GM10266 (cell line): ENCODE results near the gene WDR82.

Experiments
- DNase-seq: peaks from one replicate; pipeline ENCODE4 v3.0.0; 2012; ENCODE audit errors: extremely low spot score
- TF ChIP-seq, protein P1 (sequence below): IDR thresholded peaks from 2 replicates; pipeline ENCODE4 v1.5.1; 2012; ENCODE audit warnings: mild to moderate bottlenecking, low read depth; ENCODE audit not compliant: control insufficient read depth, insufficient read depth; ENCODE audit errors: missing control alignments

WDR82 gene

GRCh38 chr3:52259035-52259434, 19.4 kb downstream of the WDR82 start:
- DNase-seq = no peak

DNA sequence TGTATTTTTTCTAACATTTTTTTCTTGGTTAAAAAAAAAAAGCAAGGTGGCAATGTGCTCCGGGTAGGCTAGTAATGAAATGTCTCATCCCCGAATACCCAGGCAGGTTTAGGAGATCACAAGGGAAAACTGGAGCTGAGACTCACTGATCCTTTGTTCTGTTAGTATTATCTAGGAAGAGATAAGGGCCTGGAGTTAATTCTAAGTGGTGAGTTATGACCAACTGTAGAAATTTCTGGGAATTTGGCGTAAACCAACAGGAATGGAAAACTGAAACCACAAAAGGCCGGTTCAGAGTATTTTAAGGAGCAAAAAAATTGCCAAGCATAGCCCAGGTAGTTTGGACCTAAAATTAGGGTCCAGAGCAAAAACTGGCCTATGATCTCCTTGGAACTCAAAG, 20.5 kb downstream of the WDR82 start:
- TF ChIP-seq, protein P1, sequence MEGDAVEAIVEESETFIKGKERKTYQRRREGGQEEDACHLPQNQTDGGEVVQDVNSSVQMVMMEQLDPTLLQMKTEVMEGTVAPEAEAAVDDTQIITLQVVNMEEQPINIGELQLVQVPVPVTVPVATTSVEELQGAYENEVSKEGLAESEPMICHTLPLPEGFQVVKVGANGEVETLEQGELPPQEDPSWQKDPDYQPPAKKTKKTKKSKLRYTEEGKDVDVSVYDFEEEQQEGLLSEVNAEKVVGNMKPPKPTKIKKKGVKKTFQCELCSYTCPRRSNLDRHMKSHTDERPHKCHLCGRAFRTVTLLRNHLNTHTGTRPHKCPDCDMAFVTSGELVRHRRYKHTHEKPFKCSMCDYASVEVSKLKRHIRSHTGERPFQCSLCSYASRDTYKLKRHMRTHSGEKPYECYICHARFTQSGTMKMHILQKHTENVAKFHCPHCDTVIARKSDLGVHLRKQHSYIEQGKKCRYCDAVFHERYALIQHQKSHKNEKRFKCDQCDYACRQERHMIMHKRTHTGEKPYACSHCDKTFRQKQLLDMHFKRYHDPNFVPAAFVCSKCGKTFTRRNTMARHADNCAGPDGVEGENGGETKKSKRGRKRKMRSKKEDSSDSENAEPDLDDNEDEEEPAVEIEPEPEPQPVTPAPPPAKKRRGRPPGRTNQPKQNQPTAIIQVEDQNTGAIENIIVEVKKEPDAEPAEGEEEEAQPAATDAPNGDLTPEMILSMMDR = no peak
- no peak for DNase-seq

More at GRCh38 chr3:52259035-52259434, 19.4 kb downstream of the WDR82 start:
- TF ChIP-seq, protein P1 = no peak

- DNase-seq = no peak
- TF ChIP-seq, protein P1 = no peak
These were observed 21.8 kb downstream of the WDR82 start for GRCh38 chr3:52256622-52257021.

GRCh38 chr3:52256159-52256558, 22.3 kb downstream of the WDR82 start:
- no peak for DNase-seq
- TF ChIP-seq, protein P1 = no peak

DNA sequence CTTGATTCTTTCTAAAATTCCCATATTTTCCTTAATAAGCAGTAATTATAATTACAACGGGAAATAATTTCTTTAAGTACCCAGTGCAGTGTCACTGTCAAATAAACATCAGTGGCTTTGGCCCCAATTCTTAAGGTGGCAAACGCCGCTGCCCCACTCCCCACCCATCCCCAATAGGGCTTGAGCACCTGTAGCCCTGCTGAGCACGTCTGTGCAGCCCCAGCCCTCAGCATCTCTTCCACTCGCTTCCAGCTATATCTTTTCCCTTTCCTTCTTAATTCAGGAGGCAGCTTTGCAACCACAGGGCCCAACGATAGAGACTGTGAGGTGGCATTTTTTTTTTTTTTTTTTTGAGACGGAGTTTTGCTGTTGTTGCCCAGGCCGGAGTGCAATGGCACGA, 23.8 kb downstream of the WDR82 start:
- no peak for DNase-seq
- TF ChIP-seq, protein P1 = no peak

- peak; percentile 87 for DNase-seq
- TF ChIP-seq, protein P1 = no peak
These were observed 24.8 kb downstream of the WDR82 start for GRCh38 chr3:52253314-52254304.

DNA sequence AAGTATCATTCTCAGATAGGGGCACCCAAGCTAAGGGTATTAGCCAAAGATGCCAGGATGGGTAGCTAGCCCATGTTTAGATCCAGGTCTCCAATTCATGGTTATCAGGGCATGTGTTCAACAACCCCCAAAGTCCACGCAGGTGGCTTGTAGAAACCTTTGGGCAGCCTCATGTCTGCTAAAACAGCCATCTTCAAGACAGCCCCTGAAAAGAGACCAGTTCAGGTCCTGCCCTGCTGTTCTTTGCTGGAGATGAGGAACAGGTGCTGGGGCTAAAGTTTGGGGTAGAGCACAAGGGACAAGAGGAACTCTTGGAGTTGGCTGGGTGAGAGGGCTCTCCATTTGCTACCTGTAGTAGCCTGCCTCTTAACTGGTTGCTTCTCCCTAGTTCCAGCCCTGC, 28.3 kb downstream of the WDR82 start:
- no peak for DNase-seq
- TF ChIP-seq, protein P1 = no peak
